HG03135 (cell line): ENCODE data around the gene FOCAD.

Source experiments
- ATAC-seq: cut with Tn5 transposase; IDR thresholded peaks from one replicate; pipeline ENCODE4 v1.9.1; 2021; ENCODE audit warnings: mild to moderate bottlenecking, moderate library complexity; ENCODE audit not compliant: unreplicated experiment

The FOCAD gene

GRCh38 chr9:20728493-20729220 lies 44.6 kb downstream of the FOCAD start:
- no peak for ATAC-seq

- ATAC-seq = no peak
These were observed 45.5 kb downstream of the FOCAD start for GRCh38 chr9:20729523-20729922.

- ATAC-seq = no peak
These were observed 48.1 kb downstream of the FOCAD start for GRCh38 chr9:20732118-20732517.

GRCh38 chr9:20734275-20734674 lies 50.2 kb downstream of the FOCAD start:
- no peak for ATAC-seq

GRCh38 chr9:20740304-20740703 lies 56.2 kb downstream of the FOCAD start:
- ATAC-seq = no peak

GRCh38 chr9:20740929-20741582 lies 57.0 kb downstream of the FOCAD start:
- no peak for ATAC-seq

- ATAC-seq = no peak
These were observed 58.8 kb downstream of the FOCAD start for GRCh38 chr9:20742833-20743232.

- ATAC-seq = no peak
These were observed 60.1 kb downstream of the FOCAD start for GRCh38 chr9:20744036-20744630.

GRCh38 chr9:20746967-20747366 lies 62.9 kb downstream of the FOCAD start:
- no peak for ATAC-seq

- no peak for ATAC-seq
These were observed 65.6 kb downstream of the FOCAD start for GRCh38 chr9:20749496-20750198.

- ATAC-seq = no peak
These were observed 69.7 kb downstream of the FOCAD start for GRCh38 chr9:20753761-20754160.

GRCh38 chr9:20754556-20754955 lies 70.5 kb downstream of the FOCAD start:
- no peak for ATAC-seq

- ATAC-seq = no peak
These were observed 76.3 kb downstream of the FOCAD start for GRCh38 chr9:20760246-20760891.

GRCh38 chr9:20770947-20771346 lies 86.9 kb downstream of the FOCAD start:
- ATAC-seq = no peak

- no peak for ATAC-seq
These were observed 87.7 kb downstream of the FOCAD start for GRCh38 chr9:20771729-20772128.

- no peak for ATAC-seq
These were observed 91.6 kb downstream of the FOCAD start for GRCh38 chr9:20775683-20776082.

- no peak for ATAC-seq
These were observed 97.0 kb downstream of the FOCAD start for GRCh38 chr9:20781092-20781491.

- no peak for ATAC-seq
These were observed 98.2 kb downstream of the FOCAD start for GRCh38 chr9:20782289-20782688.

- ATAC-seq = no peak
These were observed 99.3 kb downstream of the FOCAD start for GRCh38 chr9:20783057-20784038.

- no peak for ATAC-seq
These were observed 100.1 kb downstream of the FOCAD start for GRCh38 chr9:20784196-20784595.
